K562 (cell line): ENCODE measurements around the gene SLC6A6.

Experiments used
- FUS ChIP-seq: fragments of 200-400 bp; formaldehyde crosslinking; optimal IDR thresholded peaks from 2 replicates; pipeline ENCODE3; 2017; ENCODE audit warnings: low read depth, low read length
- PHB ChIP-seq: fragments of 250-450 bp; sonication (Bioruptor Pico); IDR thresholded peaks from 2 replicates; pipeline ENCODE4 v1.5.0; 2021
- STAT5B ChIP-seq: fragments of 250-450 bp; sonication (Bioruptor Pico); IDR thresholded peaks from 2 replicates; pipeline ENCODE4 v1.8.0; 2021; ENCODE audit warnings: mild to moderate bottlenecking, inconsistent platforms
- ZKSCAN1 ChIP-seq: fragments of 150-350 bp; IDR thresholded peaks from 2 replicates; pipeline ENCODE4 v1.6.1; 2016; ENCODE audit warnings: low read depth, low read length
- ZNF280B ChIP-seq: fragments of 250-450 bp; sonication (Bioruptor Pico); IDR thresholded peaks from 2 replicates; pipeline ENCODE4 v1.5.1; 2021; ENCODE audit warnings: mild to moderate bottlenecking

- no peak for TF ChIP-seq STAT5B (CRISPR knock-in tag)
- TF ChIP-seq PHB (CRISPR knock-in tag), result no peak
- no peak for TF ChIP-seq FUS
- no peak for TF ChIP-seq ZKSCAN1
- TF ChIP-seq ZNF280B (CRISPR knock-in tag), result no peak
Observed at GRCh38 chr3:14535616-14536015, 133.2 kb downstream of the SLC6A6 start.
